Stimulated activated CD8-positive, alpha-beta memory T cell treated with anti-CD3 and anti-CD28 coated beads, Interleukin-2, amount 100 ng/mL, for 1 hour (primary cell): ENCODE data around the gene HFE.
"Not testable (repeated sequence)": the region's sequence is repeated elsewhere in the genome, so short reads cannot be mapped to it uniquely, and the experiment has no call there.

Experiments
- DNase-seq, 2 donors: peaks; one replicate each; pipeline ENCODE4 v3.0.0-alpha.2; 2020; ENCODE audit warnings: low read depth in 2 of 2

Gene HFE

DNA sequence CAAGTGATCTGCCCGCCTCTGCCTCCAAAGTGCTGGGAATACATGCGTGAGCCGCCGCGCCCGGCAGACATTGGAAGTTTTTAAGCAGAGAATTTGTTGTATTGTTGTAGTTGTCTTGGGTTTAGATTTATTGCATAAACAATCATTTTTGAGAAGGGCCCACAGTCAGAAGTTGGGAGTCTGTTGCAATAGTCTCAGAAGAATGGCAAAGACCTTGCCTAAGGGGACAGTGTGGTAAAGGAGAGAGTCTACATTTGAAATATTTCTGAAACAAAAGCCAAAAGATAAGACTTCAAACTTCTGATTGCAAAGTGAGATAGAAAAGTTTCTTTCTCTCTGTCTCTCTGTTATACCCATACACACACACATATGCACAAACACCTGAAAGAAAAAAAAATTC is 22.5 kb downstream of the HFE start:
- no peak for DNase-seq

DNA sequence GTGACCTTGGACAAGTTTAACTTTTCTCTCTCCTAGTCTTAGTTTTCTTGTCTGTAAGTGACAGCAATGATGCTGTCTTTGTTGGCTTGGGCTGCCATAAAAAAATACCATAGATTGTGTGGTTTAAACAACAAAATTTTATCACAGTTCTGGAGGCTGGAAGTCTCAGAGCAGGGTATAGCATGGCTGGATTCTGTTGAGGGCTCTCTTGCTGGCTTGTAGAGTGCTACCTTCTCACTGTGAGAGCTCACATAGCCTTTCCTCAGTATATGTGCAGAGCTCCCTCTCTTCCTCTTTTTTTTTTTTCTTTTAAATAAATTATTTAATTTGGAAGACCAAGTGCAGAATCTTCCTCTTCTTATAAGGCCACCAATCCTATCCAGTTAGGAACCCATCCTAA is 26.3 kb downstream of the HFE start:
- no peak for DNase-seq

DNA sequence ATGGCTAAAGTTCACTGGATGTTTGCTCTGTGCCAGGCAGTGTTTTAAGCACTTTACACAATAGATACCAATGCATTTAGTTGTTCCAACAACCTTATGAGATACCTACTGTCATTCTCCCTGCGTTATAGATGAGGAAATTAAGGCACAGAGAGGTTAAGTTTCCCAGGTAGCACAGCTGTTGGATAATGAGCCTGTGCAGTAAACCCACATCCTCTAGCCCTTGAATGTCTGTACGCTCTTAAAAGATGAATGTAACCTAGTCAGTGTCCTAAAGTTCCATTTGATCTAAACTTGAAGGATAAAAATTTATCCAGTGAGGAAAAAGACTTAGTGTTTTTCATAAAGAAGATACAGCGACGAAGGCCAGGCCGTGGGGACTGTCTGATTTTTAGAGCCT is 28.0 kb downstream of the HFE start:
- no peak for DNase-seq

DNA sequence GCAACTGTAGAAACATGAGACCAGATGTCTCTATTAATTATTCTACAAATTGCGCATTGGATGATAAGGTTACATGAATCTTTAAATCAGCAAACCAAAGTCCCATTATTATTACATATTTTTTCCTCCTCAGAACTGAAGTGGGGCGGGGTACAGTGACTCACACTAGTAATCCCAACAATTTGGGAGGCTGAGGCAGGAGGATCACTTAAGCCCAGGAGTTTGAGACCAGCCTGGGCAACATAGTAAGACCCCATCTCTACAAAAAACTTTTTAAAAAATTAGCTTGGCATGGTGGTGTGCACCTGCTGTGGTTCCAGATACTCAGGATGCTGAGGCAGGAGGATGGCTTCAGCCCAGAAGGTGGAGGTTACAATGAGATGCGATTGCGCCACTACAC is 29.0 kb downstream of the HFE start:
- no peak for DNase-seq

DNA sequence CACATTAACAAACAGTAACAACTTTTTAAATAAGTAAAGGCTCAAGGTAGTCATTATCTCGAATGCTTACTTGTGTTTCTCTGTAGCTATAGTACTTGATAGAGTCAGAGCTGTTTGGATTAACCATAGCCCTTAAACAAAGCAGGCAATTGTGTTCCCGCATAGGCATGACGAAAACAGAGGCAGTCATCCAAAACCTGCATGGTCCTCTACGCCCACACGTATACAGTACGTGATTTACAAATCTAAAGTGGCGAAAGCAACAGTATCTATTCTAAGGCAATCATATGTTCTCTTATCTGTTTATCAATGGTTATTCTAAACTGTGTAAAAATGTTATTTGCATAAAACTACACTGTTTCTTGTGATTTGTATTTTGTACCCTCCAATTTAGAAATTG is 31.8 kb downstream of the HFE start:
- DNase-seq, result no peak

DNA sequence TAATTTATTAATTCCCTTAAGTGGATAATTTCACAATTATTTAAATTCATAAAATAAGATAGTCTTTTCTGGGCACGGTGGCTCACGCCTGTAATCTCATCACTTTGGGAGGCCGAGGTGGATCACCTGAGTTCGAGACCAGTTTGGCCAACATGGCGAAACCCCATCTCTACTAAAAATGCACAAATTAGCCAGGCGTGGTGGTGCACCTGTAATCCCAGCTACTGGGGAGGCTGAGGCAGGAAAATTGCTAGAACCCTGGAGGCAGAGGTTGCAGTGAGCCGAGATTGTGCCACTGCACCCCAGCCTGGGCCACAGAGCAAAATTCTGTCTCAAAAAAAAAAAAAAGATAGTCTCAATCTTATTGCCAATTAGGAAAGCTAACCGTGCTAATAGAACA is 32.9 kb downstream of the HFE start:
- DNase-seq, result not testable (repeated sequence)

DNA sequence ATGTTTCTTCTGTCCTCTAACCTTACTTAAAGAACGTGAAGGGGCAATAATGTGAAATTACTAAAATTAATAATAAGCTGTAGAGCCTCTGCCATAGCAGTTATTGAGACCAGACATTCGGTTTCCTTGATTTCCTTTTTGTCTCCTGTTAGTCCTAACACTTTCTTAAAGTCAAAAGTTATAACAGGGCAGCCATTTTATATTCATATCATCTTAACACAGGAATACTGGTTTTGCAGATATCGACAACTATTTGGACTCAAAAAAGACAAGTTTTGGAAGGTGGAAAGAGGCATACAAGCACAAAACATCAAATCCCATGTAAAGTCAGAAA is 33.5 kb downstream of the HFE start:
- DNase-seq, result no peak

DNA sequence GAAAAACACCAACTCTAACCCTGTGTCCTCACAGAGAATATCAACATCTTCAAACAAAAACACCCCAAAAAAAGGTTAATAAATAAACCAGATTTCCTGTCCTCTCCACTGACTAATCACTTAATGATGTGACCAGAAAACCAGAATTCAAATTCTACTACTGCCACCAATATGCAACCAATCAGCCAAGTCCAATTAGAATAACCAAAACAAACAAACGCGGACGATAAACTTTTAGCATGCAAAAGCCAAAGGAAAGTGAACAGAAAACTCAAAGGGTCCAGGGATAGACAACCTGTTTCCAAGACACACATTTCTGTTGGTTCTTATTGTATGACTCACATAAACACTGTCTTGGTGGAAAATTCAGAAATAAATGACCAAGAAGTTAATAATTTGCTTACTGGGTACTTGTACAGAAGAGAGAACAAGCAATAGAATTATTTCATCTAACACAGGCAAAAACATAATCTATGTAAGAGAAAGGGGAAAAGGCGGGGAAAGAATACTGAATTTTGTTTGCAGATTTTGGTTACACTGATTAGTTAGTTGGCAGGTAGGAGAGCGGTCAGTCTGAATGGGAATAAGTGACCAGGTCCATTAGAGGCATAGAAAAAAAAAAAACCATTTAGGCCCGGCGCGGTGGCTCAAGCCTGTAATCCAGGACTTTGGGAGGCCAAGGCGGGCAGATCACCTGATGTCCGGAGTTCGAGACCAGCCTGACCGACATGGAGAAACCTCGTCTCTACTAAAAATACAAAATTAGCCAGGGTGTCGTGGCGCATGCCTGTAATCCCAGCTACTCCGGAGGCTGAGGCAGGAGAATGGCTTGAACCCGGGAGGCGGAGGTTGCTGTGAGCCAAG is 34.1 kb downstream of the HFE start:
- DNase-seq, result no peak

DNA sequence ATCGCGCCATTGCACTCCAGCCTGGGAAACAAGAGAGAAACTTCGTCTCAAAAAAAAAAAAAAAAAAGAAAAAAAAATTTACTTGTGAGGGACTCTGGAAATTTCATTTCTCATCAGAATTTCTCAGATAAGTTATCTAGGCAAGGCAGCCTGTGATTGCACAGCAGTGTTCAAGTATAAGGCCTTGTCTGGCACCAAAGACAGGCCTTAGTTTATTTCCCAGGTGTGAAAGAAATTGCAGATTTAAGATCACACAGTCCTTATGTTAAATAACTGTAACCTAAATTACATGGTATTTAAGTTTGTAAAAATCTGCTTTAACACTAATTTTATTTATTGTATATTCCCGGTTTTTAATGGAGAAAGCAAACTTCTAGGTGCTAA is 34.8 kb downstream of the HFE start:
- DNase-seq, result no peak

DNA sequence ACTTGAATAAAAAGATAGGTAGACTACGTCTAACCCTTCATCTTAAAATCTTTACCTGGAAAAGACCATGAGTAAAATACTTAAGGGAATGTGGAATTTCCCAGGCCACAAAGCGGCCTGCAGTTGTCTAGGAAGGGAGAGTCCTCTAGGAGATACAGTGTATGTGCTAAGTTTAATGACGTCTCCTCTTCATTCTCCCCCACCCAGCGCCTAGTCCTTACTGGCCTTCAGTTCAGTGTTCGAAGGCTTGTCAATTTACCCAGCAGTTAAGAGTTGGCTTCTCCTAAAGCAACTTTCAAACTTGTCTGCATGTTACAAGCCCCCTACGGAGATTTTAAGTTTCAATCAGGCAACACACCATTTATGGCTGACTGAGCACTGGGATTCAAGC is 35.2 kb downstream of the HFE start:
- no peak for DNase-seq

DNA sequence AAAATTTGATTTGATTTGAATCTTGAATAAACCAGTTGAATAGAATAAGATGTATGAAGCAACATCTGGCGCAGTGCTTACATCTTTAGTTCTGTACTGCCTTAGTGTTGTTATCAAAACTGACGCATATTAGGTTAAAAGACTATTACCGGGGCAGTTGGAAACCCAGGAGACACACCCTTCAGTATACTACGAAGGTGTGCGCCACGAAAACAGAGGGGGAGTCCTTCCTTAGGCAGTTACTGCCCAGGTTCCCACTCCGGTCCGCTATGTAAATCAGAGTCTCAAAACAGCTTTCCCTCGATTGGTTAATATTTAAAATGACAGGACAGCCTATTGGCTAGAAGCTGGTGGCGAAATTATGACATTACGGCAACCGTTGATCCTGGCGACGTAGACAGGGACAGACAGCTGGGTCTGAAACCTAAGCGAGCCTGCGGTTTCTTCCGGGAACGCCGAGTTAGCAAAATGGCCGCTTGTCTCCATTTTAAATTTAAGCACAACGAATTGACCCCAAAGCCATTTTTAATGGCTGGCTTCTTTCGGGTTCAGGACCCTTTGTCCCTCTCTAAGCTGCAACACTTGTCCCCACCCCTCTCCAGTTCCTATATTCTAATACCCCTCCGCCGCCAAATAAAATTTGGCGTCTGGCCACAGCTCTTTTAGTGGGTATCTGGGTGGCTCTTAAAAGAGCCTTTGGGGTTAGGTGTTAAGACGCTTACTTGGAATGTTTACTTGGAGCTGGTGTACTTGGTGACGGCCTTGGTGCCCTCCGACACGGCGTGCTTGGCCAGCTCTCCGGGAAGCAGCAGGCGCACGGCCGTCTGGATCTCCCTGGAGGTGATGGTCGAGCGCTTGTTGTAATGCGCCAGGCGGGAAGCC is 35.8 kb downstream of the HFE start:
- peak; percentile 71 to 84 for DNase-seq

DNA sequence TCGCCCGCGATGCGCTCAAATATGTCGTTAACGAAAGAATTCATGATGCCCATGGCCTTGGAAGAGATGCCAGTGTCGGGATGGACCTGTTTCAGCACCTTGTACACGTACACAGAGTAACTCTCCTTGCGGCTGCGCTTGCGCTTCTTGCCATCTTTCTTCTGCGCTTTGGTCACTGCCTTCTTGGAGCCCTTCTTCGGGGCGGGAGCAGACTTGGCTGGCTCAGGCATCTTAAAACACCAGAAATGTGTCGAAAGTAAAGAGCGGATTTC is 36.4 kb downstream of the HFE start:
- peak; percentile 57 to 58 for DNase-seq

DNA sequence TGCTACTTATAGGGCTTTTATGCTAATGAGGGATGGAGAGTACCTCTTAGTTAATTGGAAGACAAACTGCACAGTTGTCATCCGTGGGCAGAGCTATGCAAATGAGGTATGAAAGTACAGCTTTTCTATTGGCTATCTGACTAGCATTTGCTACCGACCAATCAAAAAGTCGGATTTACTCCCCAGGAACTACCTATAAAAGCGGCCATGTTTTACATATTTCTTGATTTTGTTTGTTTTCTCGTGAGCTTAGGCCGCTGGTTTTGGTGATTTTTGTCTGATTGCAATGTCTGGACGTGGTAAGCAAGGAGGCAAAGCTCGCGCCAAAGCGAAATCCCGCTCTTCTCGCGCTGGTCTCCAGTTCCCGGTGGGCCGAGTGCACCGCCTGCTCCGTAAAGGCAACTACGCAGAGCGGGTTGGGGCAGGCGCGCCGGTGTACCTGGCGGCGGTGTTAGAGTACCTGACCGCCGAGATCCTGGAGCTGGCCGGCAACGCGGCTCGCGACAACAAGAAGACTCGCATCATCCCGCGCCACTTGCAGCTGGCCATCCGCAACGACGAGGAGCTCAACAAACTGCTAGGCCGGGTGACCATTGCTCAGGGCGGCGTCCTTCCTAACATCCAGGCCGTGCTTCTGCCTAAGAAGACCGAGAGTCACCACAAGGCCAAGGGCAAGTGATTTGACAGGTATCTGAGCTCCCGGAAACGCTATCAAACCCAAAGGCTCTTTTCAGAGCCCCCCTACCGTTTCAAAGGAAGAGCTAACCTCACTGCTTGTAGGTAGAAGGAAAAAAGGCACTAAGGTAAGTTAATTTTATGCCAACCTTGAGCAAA is 36.9 kb downstream of the HFE start:
- DNase-seq, result peak; percentile 25 to 27

DNA sequence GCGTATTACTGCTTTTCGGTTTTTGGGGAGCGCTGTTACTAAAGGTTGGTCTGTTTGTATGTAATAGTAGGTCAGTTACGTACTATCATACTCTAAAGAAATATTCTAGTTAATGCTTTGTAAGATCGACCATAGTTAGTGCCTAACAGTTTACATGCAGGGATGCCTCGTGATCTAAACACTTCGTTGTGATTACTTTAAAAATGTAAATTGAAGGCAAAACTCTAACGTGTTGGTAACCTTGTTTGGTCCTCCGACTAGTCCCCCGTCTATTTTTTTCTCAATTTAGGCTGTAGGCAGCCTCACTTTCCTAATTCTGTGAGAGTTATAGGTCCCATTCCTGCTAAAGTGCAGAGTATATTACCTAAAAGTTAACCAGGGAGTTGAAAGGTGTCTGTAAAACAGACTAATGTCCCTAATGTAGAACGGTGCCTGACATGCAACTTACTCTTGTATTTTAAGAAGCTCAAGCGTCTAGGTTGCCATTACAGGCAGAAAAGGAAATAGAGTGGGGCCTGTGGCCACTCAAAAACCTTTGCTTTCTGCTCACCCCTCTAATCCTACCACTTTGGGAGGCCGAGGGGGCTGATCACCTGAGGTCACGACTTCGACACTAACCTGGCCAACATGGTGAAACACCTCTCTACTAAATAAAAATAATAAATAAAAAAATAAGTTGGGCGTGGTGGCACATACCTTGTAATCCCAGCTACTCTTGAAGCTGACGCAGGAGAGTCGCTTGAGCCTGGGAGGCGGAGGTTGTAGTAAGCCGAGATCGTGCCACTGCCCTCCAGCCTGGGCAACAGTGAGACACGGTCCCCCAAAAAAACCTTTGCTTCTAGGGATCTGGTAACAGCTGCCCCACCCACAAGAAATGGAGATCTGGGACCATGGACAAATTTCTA is 37.8 kb downstream of the HFE start:
- DNase-seq, result no peak

DNA sequence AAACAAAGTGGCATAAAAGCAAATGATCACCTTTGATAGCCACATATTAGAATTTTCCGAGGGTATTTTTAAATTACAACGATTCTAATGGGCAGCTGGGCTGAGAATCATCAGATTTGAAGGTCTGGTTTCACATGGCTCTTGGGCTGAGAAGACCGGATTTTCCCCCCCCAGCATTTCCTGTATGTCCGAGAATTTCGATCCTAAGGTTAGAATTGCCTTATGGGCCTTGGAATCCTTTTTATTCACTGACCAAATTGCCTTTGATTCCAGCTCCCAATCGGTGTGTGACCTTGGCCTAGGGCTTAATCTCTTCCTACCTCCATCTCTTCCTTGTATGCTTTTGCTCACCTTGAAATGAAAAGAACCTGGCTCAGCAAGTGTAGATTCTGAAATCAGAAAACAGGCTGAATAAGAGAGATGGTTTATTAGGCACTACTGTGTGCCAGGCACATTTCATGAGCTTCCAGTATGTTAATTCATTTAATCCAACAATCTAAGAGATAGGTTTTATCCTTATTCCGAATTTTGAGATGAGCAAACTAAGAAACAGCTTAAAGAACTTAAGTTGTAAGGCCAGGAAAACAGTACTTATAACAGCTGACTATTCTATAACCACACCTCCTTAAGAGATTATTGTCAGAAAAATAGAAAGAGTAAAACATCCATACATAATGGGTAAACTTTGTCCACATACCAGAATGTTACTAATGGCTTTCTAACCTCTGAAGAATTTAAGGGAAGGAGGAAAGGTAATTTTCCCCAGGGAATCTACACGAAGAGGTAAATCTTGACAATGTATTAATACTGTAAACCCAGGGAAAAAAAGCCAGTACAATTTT is 39.4 kb downstream of the HFE start:
- no peak for DNase-seq

DNA sequence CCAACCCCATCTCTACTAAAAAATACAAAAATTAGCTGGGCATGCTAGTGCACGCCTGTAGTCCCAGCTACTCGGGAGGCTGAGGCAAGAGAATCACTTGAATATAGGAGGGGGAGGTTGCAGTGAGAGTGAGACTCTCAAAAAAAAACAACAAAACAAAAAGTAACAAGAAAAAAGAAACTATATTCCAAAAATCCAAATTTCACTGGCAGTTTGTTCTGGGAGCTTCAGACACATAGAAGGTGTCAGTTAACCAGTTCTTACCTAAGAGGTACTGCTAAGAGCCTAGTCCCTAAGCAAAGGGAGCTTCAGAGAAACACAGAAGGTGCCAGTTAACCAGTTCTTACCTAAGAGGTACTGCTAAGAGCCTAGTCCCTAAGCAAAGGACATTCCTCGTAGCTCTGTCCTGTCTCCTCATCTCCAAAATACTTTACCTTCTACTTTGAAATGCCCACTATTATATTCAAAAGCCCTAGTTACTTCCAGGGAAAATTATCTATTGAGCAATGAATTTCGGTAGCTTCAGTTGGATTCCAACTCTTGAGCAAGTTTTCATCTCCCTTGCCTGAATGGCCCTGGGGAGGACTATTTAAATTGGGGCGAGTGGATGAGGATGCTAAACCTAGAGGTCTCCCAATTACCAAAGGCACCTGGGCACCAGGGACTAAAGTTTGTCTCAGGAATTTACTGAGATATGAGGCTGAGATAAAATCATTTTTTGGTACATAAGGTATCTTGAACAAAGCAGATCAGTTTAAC is 41.0 kb downstream of the HFE start:
- DNase-seq, result no peak

DNA sequence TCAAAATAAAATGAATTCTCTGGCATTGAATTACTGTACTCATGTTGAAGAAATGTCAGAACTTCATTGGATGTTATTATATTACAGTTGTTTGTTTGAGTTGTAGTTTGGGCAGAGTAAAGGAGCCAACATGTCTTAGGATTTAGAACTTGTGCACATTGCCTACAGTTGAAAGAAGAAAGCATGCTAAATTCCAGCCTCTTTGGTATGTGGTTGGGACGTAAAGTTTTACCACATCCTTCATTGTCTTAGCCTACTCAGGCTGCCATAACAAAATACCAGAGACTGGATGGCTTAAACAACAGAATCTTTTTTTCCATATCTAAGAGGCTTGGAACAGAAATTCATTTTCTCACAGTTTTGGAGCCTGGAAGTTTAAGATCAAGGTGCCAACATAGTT is 42.4 kb downstream of the HFE start:
- no peak for DNase-seq

DNA sequence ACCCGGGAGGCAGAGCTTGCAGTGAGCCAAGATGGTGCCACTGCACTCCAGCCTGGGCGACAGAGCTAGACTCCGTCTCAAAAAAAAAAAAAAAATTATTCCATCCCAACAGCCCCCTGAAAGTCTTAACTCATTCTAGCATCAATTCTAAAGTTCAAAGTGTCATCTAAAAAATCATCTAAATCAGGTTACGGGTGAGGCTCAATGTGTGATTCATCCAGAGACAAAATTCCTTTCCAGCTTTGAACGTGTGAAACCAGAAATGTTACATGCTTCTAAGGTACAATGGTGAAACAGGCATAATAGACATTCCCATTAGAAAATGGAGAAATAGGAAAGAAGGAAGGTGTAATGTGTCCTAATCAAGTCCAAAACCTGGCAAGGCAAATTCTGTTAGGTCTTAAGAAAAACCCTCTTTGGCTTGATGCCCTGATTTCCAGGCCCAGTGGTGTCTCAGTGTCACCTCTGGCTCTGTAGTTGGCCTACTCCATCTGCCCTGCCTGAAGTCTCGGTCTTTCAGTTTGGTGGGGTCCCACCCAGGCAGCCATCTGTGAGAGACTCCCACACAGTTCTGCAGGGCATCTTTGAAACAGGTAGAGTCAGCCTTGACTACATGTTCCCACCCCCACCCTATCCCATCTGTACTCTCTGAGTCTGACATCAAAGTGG is 43.5 kb downstream of the HFE start:
- no peak for DNase-seq

DNA sequence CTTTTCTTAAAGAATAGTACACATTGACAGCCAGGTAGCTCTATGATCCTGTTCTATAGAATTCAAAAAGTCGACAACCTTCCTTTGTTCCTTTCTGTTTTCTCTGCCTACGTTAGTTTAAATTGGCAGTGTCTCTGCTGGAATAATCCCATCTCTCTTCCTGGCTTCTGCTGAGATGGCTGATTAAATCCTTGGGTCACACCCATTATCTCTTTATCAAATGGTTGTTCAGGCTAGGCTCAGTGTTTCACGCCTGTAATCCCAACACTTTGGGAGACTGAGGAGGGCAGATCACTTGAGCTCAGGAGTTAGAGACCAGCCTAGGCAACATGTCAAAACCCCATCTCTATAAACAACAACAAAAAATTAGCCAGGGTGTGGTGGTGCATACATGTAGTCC is 44.4 kb downstream of the HFE start:
- no peak for DNase-seq
